HFFc6 (cell line): ENCODE measurements around the gene KANK3. TPM values are rescaled to one million over a fixed set of nuclear protein-coding genes. Genes with fewer than 3 reads are reported as not detected.
"Not testable (repeated sequence)": the region's sequence is repeated elsewhere in the genome, so short reads cannot be mapped to it uniquely, and the experiment has no call there.

ENCODE experiments used
- DNase-seq: peaks from one replicate; pipeline ENCODE4 v3.0.0-alpha.2; 2018
- H3K27ac Mint-ChIP-seq: 2 replicates; pipeline ENCODE4 v1.8.0; 2020; ENCODE audit warnings: mild to moderate bottlenecking, mixed read lengths
- H3K27me3 Mint-ChIP-seq: 2 replicates; pipeline ENCODE4 v1.8.0; 2021; ENCODE audit warnings: mild to moderate bottlenecking, moderate library complexity, mixed read lengths; ENCODE audit not compliant: insufficient read depth
- H3K36me3 Mint-ChIP-seq: 2 replicates; pipeline ENCODE4 v1.8.0; 2021; ENCODE audit warnings: low read depth, mixed read lengths
- H3K4me1 Mint-ChIP-seq: 2 replicates; pipeline ENCODE4 v1.8.0; 2020; ENCODE audit warnings: low read depth, mixed read lengths
- H3K4me3 Mint-ChIP-seq: 2 replicates; pipeline ENCODE4 v1.8.0; 2020; ENCODE audit warnings: mild to moderate bottlenecking, moderate library complexity, mixed read lengths
- H3K9me3 Mint-ChIP-seq: 2 replicates; pipeline ENCODE4 v1.8.0; 2020; ENCODE audit warnings: mild to moderate bottlenecking, mixed read lengths
- CTCF ChIP-seq: fragments of 200-600 bp; sonication (generic); IDR thresholded peaks from 2 replicates; pipeline ENCODE4 v1.5.0; 2021; ENCODE audit warnings: antibody characterized with exemption, mild to moderate bottlenecking
- microRNA-seq: library from miRNA; unstranded; fragments of <30 nt; microRNA quantifications from one replicate; pipeline ENCODE4, GENCODE V29; 2019
- total RNA-seq, 6 experiments: library from RNA; stranded (reverse); fragmentation: NEBNext Ultra II Directional; extraction: Animal tissue kit (Norgen Biotek cat#: 25700); gene quantifications; 2 replicates in 1 of 6; 3 replicates in 5 of 6; pipeline ENCODE4 v1.2.3, GENCODE V29; 2021

KANK3 gene
- total RNA-seq, 6 experiments from 2014 or later = 0.26 to 0.30 TPM; not detected in 4

GRCh38 chr19:8302357-8302691 is 40.7 kb downstream of the KANK3 start:
- DNase-seq = no peak
- TF ChIP-seq CTCF = no peak
- H3K27ac Mint-ChIP-seq = no peak overlapping the region
- H3K36me3 Mint-ChIP-seq = peaks cover 5% of the 10 kb centered on the region; the same call in 1 of the 2 replicates
- peaks cover 9% of the 10 kb centered on the region for H3K4me1 Mint-ChIP-seq
- H3K9me3 Mint-ChIP-seq = no peaks in the 10 kb centered on the region
- H3K4me3 Mint-ChIP-seq = no peak overlapping the region
- H3K27me3 Mint-ChIP-seq = no peaks in the 10 kb centered on the region; the same call in none of the 2 replicates

GRCh38 chr19:8291337-8291736 is 51.7 kb downstream of the KANK3 start:
- H3K27ac Mint-ChIP-seq, H3K27me3 Mint-ChIP-seq, H3K4me3 Mint-ChIP-seq, DNase-seq, H3K9me3 Mint-ChIP-seq, H3K4me1 Mint-ChIP-seq, H3K36me3 Mint-ChIP-seq: not testable (repeated sequence)

GRCh38 chr19:8276508-8276907 is 66.6 kb downstream of the KANK3 start:
- DNase-seq, H3K27ac Mint-ChIP-seq, H3K9me3 Mint-ChIP-seq, H3K4me1 Mint-ChIP-seq, H3K4me3 Mint-ChIP-seq, H3K36me3 Mint-ChIP-seq, H3K27me3 Mint-ChIP-seq: not testable (repeated sequence)

Small RNA genes within 50 kb of the gene (microRNA-seq; reads per million reads assigned to microRNA genes)
- gene MIR4999 = not detected

Other genes starting within 250 kb of the KANK3 start
- not detected for gene FBN3, start 193.7 kb downstream of the KANK3 start, total RNA-seq
- gene CERS4, start 133.9 kb downstream of the KANK3 start, total RNA-seq = not detected
- 10 to 100 TPM; 54.2 to 65.7 (median 57.6) TPM for gene CD320, start 34.9 kb downstream of the KANK3 start, total RNA-seq
- 10 to 100 TPM; 54.0 to 75.9 (median 61.1) TPM for gene NDUFA7, start 21.9 kb downstream of the KANK3 start, total RNA-seq
- 1,000 to 10,000 TPM; 1,135 to 1,536 (median 1,376) TPM for gene RPS28, start 21.8 kb downstream of the KANK3 start, total RNA-seq
- gene ANGPTL4, start 20.9 kb upstream of the KANK3 start, total RNA-seq = 1 to 10 TPM; 1.5 to 9.8 (median 2.0) TPM
- gene RAB11B, start 47.1 kb upstream of the KANK3 start, total RNA-seq = 100 to 1,000 TPM in 1 of 6 experiments, 10 to 100 TPM in 5; 82.5 to 107 (median 92.4) TPM
- 10 to 100 TPM; 23.5 to 30.2 (median 26.0) TPM for gene MARCHF2, start 70.0 kb upstream of the KANK3 start, total RNA-seq
- 100 to 1,000 TPM; 144 to 217 (median 194) TPM for gene HNRNPM, start 101.7 kb upstream of the KANK3 start, total RNA-seq
- under 1 TPM in 2 of 6 experiments, not detected in 4; 0.21 TPM for gene PRAM1, start 159.4 kb upstream of the KANK3 start, total RNA-seq
- gene ZNF414, start 170.9 kb upstream of the KANK3 start, total RNA-seq = 10 to 100 TPM; 20.1 to 27.2 (median 25.5) TPM
- under 1 TPM; 0.09 to 0.28 (median 0.19) TPM for gene MYO1F, start 234.2 kb upstream of the KANK3 start, total RNA-seq